Endothelial cell of umbilical vein (primary cell): ENCODE results near the gene ETDB. TPM values are rescaled to one million over a fixed set of nuclear protein-coding genes. Genes with fewer than 3 reads are reported as not detected.

Experiments used
- BruUV-seq: library from RNA; stranded (reverse); fragments of 400-500 nt; replicated peaks from 2 replicates; lab custom pipeline; 2021; lab: Mats Ljungman, UMichigan
- CTCF ChIA-PET: fragments of 300-600, 350-600 bp; sonication (Branson Sonifier 250); formaldehyde crosslinking; loops from one replicate; lab custom pipeline; 2021; ENCODE audit warnings: antibody characterized with exemption, inconsistent platforms; lab: Charles Lee
- POLR2A ChIA-PET: fragments of 300-600, 350-600 bp; sonication (Branson Sonifier 250); formaldehyde crosslinking; loops from one replicate; lab custom pipeline; 2021; ENCODE audit warnings: antibody characterized with exemption, inconsistent platforms; lab: Charles Lee
- DNase-seq: peaks from one replicate; pipeline ENCODE4 v3.0.0-alpha.2; 2011; ENCODE audit warnings: low read depth, low spot score
- FAIRE-seq: peaks from 2 replicates; lab custom pipeline; 2011; peaks lifted over from hg19 to GRCh38; lab: Jason Lieb, UNC
- H2AFZ ChIP-seq: 2 replicates; pipeline ENCODE4 v1.6.0; 2012; ENCODE audit warnings: low read depth, low read length, control low read depth, inconsistent platforms
- H3K27ac ChIP-seq: 2 replicates; pipeline ENCODE4 v1.5.1; 2011; ENCODE audit warnings: low read depth, mild to moderate bottlenecking, control low read depth, low read length, moderate library complexity; ENCODE audit not compliant: insufficient read depth
- H3K27me3 ChIP-seq, 2 experiments: 2 replicates each; pipeline versions ENCODE4 v1.6.0 to v1.6.1; 2011; ENCODE audit warnings: low read length in 2 of 2, mixed read lengths in 1 of 2; ENCODE audit not compliant: control insufficient read depth in 2 of 2, insufficient read depth in 2 of 2
- H3K36me3 ChIP-seq, 2 experiments: 2 replicates in 1 of 2; 3 replicates in 1 of 2; pipeline ENCODE4 v1.5.1; 2011; ENCODE audit warnings: low read length in 2 of 2, mild to moderate bottlenecking in 1 of 2, moderate library complexity in 1 of 2; ENCODE audit not compliant: control insufficient read depth in 2 of 2, insufficient read depth in 2 of 2; ENCODE audit errors: extremely low read depth in 1 of 2
- H3K4me1 ChIP-seq: 3 replicates; pipeline ENCODE4 v1.5.1; 2011; ENCODE audit warnings: mild to moderate bottlenecking, low read length; ENCODE audit not compliant: control insufficient read depth, insufficient read depth; ENCODE audit errors: extremely low read depth
- H3K4me2 ChIP-seq: 2 replicates; pipeline ENCODE4 v1.6.1; 2011; ENCODE audit warnings: low read length, control low read depth, mixed read lengths; ENCODE audit not compliant: insufficient read depth
- H3K4me3 ChIP-seq, 3 experiments: fragments of 200-600 bp in 1 of 3; sonication (generic), shearing (Covaris generic) in 1 of 3; replicated peaks in 1 of 3; 2 replicates each; pipeline ENCODE4 v1.5.1; 2011 to 2016; ENCODE audit warnings: control low read depth in 3 of 3, low read length in 3 of 3, mild to moderate bottlenecking in 2 of 3, inconsistent platforms in 1 of 3, low read depth in 1 of 3, moderate library complexity in 1 of 3; ENCODE audit not compliant: insufficient read depth in 1 of 3
- H3K79me2 ChIP-seq: 2 replicates; pipeline ENCODE4 v1.6.0; 2012; ENCODE audit warnings: low read length, inconsistent platforms; ENCODE audit not compliant: control insufficient read depth, insufficient read depth
- H3K9ac ChIP-seq: replicated peaks from 2 replicates; pipeline ENCODE3; 2011; ENCODE audit warnings: low read length, control low read depth; ENCODE audit not compliant: insufficient read depth; ENCODE audit errors: extremely low read depth
- H3K9me1 ChIP-seq: replicated peaks from 3 replicates; pipeline ENCODE4 v1.6.0; 2011; ENCODE audit warnings: mild to moderate bottlenecking, low read length; ENCODE audit not compliant: control insufficient read depth, insufficient read depth; ENCODE audit errors: extremely low read depth
- H3K9me3 ChIP-seq: replicated peaks from 2 replicates; pipeline ENCODE4 v1.5.1; 2012; ENCODE audit warnings: low read length, inconsistent platforms; ENCODE audit not compliant: control insufficient read depth, insufficient read depth
- H4K20me1 ChIP-seq: replicated peaks from 2 replicates; pipeline ENCODE3; 2011; ENCODE audit warnings: mild to moderate bottlenecking, low read length; ENCODE audit not compliant: control insufficient read depth, insufficient read depth; ENCODE audit errors: extremely low read depth
- CTCF ChIP-seq, 2 donors: IDR thresholded peaks; 1 replicate in 1 of 2; 2 replicates in 1 of 2; pipeline ENCODE4 v1.5.1; 2011; ENCODE audit warnings: low read length in 2 of 2, mild to moderate bottlenecking in 2 of 2, moderate library complexity in 2 of 2, control low read depth in 1 of 2, inconsistent platforms in 1 of 2, low read depth in 1 of 2; ENCODE audit not compliant: insufficient read depth in 1 of 2; ENCODE audit errors: extremely low read depth in 1 of 2
- EZH2 ChIP-seq: IDR thresholded peaks from 2 replicates; pipeline ENCODE4 v1.6.1; 2012; ENCODE audit warnings: borderline replicate concordance, low read depth, mild to moderate bottlenecking, moderate library complexity, low read length, inconsistent platforms; ENCODE audit not compliant: severe bottlenecking
- FOS ChIP-seq: IDR thresholded peaks from 2 replicates; pipeline ENCODE4 v1.6.1; 2011; ENCODE audit warnings: mild to moderate bottlenecking, low read length, moderate library complexity, borderline replicate concordance; ENCODE audit not compliant: insufficient read depth
- GATA2 ChIP-seq: IDR thresholded peaks from 2 replicates; pipeline ENCODE4 v1.7.0; 2011; ENCODE audit warnings: low read depth, mild to moderate bottlenecking, moderate library complexity, mixed read lengths, low read length; ENCODE audit not compliant: insufficient read length, insufficient read depth
- JUN ChIP-seq: IDR thresholded peaks from 2 replicates; pipeline ENCODE4 v1.6.1; 2011; ENCODE audit warnings: borderline replicate concordance, low read depth; ENCODE audit not compliant: insufficient read length, insufficient read depth
- MAX ChIP-seq: IDR thresholded peaks from 2 replicates; pipeline ENCODE4 v1.6.1; 2011; ENCODE audit not compliant: insufficient read depth, insufficient read length
- MYC ChIP-seq: IDR thresholded peaks from one replicate; pipeline ENCODE4 v1.6.1; 2011; ENCODE audit warnings: mild to moderate bottlenecking, low read depth, low read length
- POLR2A ChIP-seq: IDR thresholded peaks from 2 replicates; pipeline ENCODE4 v1.6.1; 2012; ENCODE audit warnings: low read depth, mild to moderate bottlenecking, control low read depth, low read length
- POLR2AphosphoS5 ChIP-seq: IDR thresholded peaks from 2 replicates; pipeline ENCODE4 v1.6.1; 2012; ENCODE audit warnings: low read depth, mild to moderate bottlenecking, control low read depth, low read length, moderate library complexity; ENCODE audit not compliant: insufficient read depth
- dilution Hi-C: fragments of 300-500 bp; cut with MboI; formaldehyde crosslinking; loops from one replicate; pipeline ENCODE4 v1.15.0; 2019; ENCODE audit warnings: low sequenced_read_pairs; ENCODE audit not compliant: extremely low pct_ligation_motif_present
- intact Hi-C: fragments of 100-400 bp; cut with micrococcal nuclease; formaldehyde crosslinking; loops from one replicate; pipeline ENCODE4 v1.10.0; 2022
- polyA plus RNA-seq, 4 experiments: library from polyadenylated mRNA; depleted of rRNA in 3 of 4; stranded (reverse) in 3 of 4; unstranded in 1 of 4; fragments of >200 nt; gene quantifications; 2 replicates each; pipeline versions ENCODE4 v1.2.1 to v1.2.3, GENCODE V29; 2011 to 2012; ENCODE audit warnings: missing spikeins in 1 of 4
- total RNA-seq: library from RNA; stranded (reverse); gene quantifications from 2 replicates; pipeline ENCODE4 v1.2.3, GENCODE V29; 2021

Gene ETDB
- total and polyA plus RNA-seq, 2 donors (not counting 3 experiments of a cell fraction or from before 2014, with no cell fraction given), result not detected

DNA sequence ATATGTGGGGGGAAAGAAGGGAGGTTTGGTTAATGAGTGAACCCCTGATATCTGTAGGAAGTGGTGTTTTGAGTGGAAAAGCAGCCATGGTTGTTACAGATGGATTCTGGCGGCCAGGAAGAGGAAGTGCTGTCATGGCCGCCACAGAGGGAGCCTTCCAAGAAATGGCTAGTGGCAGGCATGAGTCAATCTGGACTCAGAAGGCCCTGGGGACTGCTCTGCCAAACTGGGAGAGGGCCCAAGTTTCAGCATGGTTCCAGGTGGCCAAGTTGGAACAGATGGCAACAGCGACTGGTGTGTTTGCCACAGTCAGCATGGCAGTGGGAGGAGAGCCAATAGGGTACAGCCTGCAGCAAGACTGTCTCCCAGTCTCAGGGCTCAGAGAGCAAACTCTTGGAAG is 32.5 kb downstream of the ETDB start:
- no peak overlapping the region for H3K4me3 ChIP-seq
- intact Hi-C loops, result no loop called here

More for the DNA sequence above, 32.5 kb downstream of the ETDB start:
- TF ChIP-seq CTCF (IDR thresholded peaks at IDR 0.05; ENCODE audit: extremely low read depth in 1 of 2, insufficient read depth in 1 of 2, low read depth in 1 of 2, low read length in 2 of 2), result no peak
- TF ChIP-seq EZH2, result no peak
- no peak for TF ChIP-seq MAX
- no peak for TF ChIP-seq JUN
- TF ChIP-seq POLR2A, result no peak
- no peak for TF ChIP-seq GATA2
- no peak for TF ChIP-seq MYC
- TF ChIP-seq FOS, result no peak
- TF ChIP-seq POLR2AphosphoS5, result no peak
- H3K79me2 ChIP-seq, result no peaks in the 10 kb centered on the region
- no peaks in the 10 kb centered on the region for H3K27me3 ChIP-seq
- no peak overlapping the region for H3K9ac ChIP-seq
- H3K27ac ChIP-seq, result no peak overlapping the region
- H3K36me3 ChIP-seq, result no peaks in the 10 kb centered on the region
- dilution Hi-C loops, result no loop called here
- no peaks in the 10 kb centered on the region for H3K9me1 ChIP-seq
- no TSS peak for BruUV-seq
- FAIRE-seq, result no peak
- H4K20me1 ChIP-seq, result no peaks in the 10 kb centered on the region
- no peaks in the 10 kb centered on the region for H3K9me3 ChIP-seq
- ChIA-PET CTCF (no interaction called here), POLR2A (no interaction called here)
- no peaks in the 10 kb centered on the region for H3K4me1 ChIP-seq
- H2AFZ ChIP-seq, result no peak overlapping the region
- no peak for DNase-seq
- H3K4me2 ChIP-seq, result no peak overlapping the region
